ENCODE data around the gene SDHAF2. TPM values are rescaled to one million over a fixed set of nuclear protein-coding genes. Genes with fewer than 3 reads are reported as not detected.
"Not testable (repeated sequence)": the region's sequence is repeated elsewhere in the genome, so short reads cannot be mapped to it uniquely, and the experiment has no call there.

The SDHAF2 gene
- total RNA-seq (47.8 and 62.3 TPM in 2 replicates), polyA plus RNA-seq (72.0 and 74.3 TPM in 2 replicates)

- Histone ChIP-seq H3K9me2 (replicated peaks; ENCODE audit: insufficient read depth) (no peaks in the 10 kb centered on the region), H3K79me2 (peaks cover 92% of the 10 kb centered on the region), H3K27ac (peak within 1 kb of the TSS; percentile 99), H3K4me1 (ENCODE audit: insufficient read depth) (peaks cover 18% of the 10 kb centered on the region), H3K4me3 (peak within 1 kb of the TSS; percentile 91), H3K9me3 (ENCODE audit: low read depth) (no peaks in the 10 kb centered on the region), H3K36me3 (replicated peaks; ENCODE audit: insufficient read depth, low read depth) (no peaks in the 10 kb centered on the region), H3K4me2 (peak within 1 kb of the TSS; percentile 96), H3K27me3 (no peaks in the 10 kb centered on the region), H2AFZ (peak within 1 kb of the TSS; percentile 72), H4K20me1 (ENCODE audit: insufficient read depth, poor library complexity, severe bottlenecking) (peaks cover 13% of the 10 kb centered on the region)
- no peak for TF ChIP-seq EZH2 (IDR thresholded peaks at IDR 0.05; ENCODE audit: borderline replicate concordance)
- TF ChIP-seq CTCF (IDR thresholded peaks at IDR 0.05; ENCODE audit: poor library complexity), result no peak
- no peak for TF ChIP-seq EZH2phosphoT487 (IDR thresholded peaks at IDR 0.05; ENCODE audit: low read depth, severe bottlenecking, unreplicated experiment)
- 0% methylated on average over 56 of the region's 82 CpGs for WGBS (ENCODE audit: low lambda C conversion rate, missing lambda C conversion rate)
- DNase-seq (ENCODE audit: low spot score), result peak; percentile 98
These were observed at the start of gene SDHAF2, which contains the start of gene CPSF7 for GRCh38 chr11:61429691-61430582. Gene SDHAF2, plus strand, starts transcription at chr11:61430124. Its CDS starts 23 bp downstream, at chr11:61430147. Gene CPSF7, minus strand, starts transcription at chr11:61429975. Its CDS starts 740 bp downstream, at chr11:61429235.

GRCh38 chr11:61380884-61381283 lies 49.0 kb upstream of the SDHAF2 start:
- no peaks in the 10 kb centered on the region for H4K20me1 ChIP-seq (ENCODE audit: insufficient read depth, poor library complexity, severe bottlenecking)
- H3K4me1 ChIP-seq (ENCODE audit: insufficient read depth), result peaks cover 4% of the 10 kb centered on the region
- WGBS (ENCODE audit: low lambda C conversion rate, missing lambda C conversion rate), result 99% methylated on average over 9 of the region's 9 CpGs
- no peak overlapping the region for H3K4me3 ChIP-seq
- H3K9me2 ChIP-seq (replicated peaks; ENCODE audit: insufficient read depth), result no peaks in the 10 kb centered on the region
- no peak for DNase-seq (ENCODE audit: low spot score)
- H3K27me3 ChIP-seq, result no peaks in the 10 kb centered on the region
- H3K79me2 ChIP-seq, result no peaks in the 10 kb centered on the region
- H3K9me3 ChIP-seq (ENCODE audit: low read depth), result no peaks in the 10 kb centered on the region
- no peaks in the 10 kb centered on the region for H3K36me3 ChIP-seq (replicated peaks; ENCODE audit: insufficient read depth, low read depth)
- no peak overlapping the region for H3K27ac ChIP-seq
- no peak overlapping the region for H3K4me2 ChIP-seq
- no peak overlapping the region for H2AFZ ChIP-seq
- TF ChIP-seq CTCF (IDR thresholded peaks at IDR 0.05; ENCODE audit: poor library complexity), result no peak
- no peak for TF ChIP-seq EZH2 (IDR thresholded peaks at IDR 0.05; ENCODE audit: borderline replicate concordance)
- TF ChIP-seq EZH2phosphoT487 (IDR thresholded peaks at IDR 0.05; ENCODE audit: low read depth, severe bottlenecking, unreplicated experiment), result no peak

GRCh38 chr11:61383859-61384258 lies 46.1 kb upstream of the SDHAF2 start:
- not testable (repeated sequence) for H3K9me2 ChIP-seq (replicated peaks; ENCODE audit: insufficient read depth); H3K9me3 ChIP-seq (ENCODE audit: low read depth); H2AFZ ChIP-seq; H3K79me2 ChIP-seq; H3K4me2 ChIP-seq; H3K36me3 ChIP-seq (replicated peaks; ENCODE audit: insufficient read depth, low read depth); H3K4me1 ChIP-seq (ENCODE audit: insufficient read depth); H3K27ac ChIP-seq; H3K27me3 ChIP-seq; DNase-seq (ENCODE audit: low spot score); H3K4me3 ChIP-seq; H4K20me1 ChIP-seq (ENCODE audit: insufficient read depth, poor library complexity, severe bottlenecking)
- 90% methylated on average over 5 of the region's 5 CpGs for WGBS (ENCODE audit: low lambda C conversion rate, missing lambda C conversion rate)

All from hepatocyte (in vitro differentiated cells).